ENCODE results near the gene SDHAF3. TPM values are rescaled to one million over a fixed set of nuclear protein-coding genes. Genes with fewer than 3 reads are reported as not detected.

Gene SDHAF3
- total and polyA plus RNA-seq, 10 of the 15 experiments (the other 5 are each of a cell fraction or from before 2014, with no cell fraction given), result 24.3 to 124 (median 63.5) TPM

GRCh38 chr7:97117035-97117371, 495 bp upstream of the SDHAF3 start:
- Histone ChIP-seq H3K4me3 (peak overlapping the region; percentile 34), H3K27ac (ENCODE audit: control insufficient read depth, insufficient read depth) (peak overlapping the region; percentile 45), H3K36me3 (ENCODE audit: control insufficient read depth in 2 of 2, insufficient read depth in 2 of 2, low read length in 1 of 2) (no peaks in the 10 kb centered on the region), H4K20me1 (ENCODE audit: control insufficient read depth, insufficient read depth) (no peaks in the 10 kb centered on the region), H2AFZ (ENCODE audit: control insufficient read depth, low read depth, low read length) (peak overlapping the region; percentile 100), H3K9ac (ENCODE audit: control insufficient read depth, insufficient read depth, low read length) (peak overlapping the region; percentile 48; the same call in 1 of the 2 replicates), H3K27me3 (replicated peaks in 1 of 2; ENCODE audit: control insufficient read depth in 2 of 2, insufficient read depth in 2 of 2, low read length in 1 of 2) (no peaks in the 10 kb centered on the region), H3K4me1 (ENCODE audit: control insufficient read depth, insufficient read depth, low read length) (peaks cover 8% of the 10 kb centered on the region; the same call in 1 of the 2 replicates), H3K79me2 (ENCODE audit: control insufficient read depth, insufficient read depth, low read length) (peaks cover 23% of the 10 kb centered on the region), H3K4me2 (ENCODE audit: control insufficient read depth, insufficient read depth) (peak overlapping the region; percentile 84), H3K9me3 (replicated peaks; ENCODE audit: control insufficient read depth, insufficient read depth, low read length) (no peaks in the 10 kb centered on the region; the same call in 2 of the 3 replicates)
- CTCF ChIA-PET, result interaction anchor here (0.7 to 2.5 kb wide), 7 partner anchors 9 to 62 kb away, joined by 3 to 11 read pairs (median 4); no protein-coding TSS in a partner anchor
- TF ChIP-seq RELA (IDR thresholded peaks at IDR 0.05; ENCODE audit: borderline replicate concordance, partially characterized antibody) (no peak), NFIC (IDR thresholded peaks at IDR 0.05; ENCODE audit: low read depth, low read length) (0 out of 2 replicates have a peak, but pooled peaks have one; percentile 8), ZNF384 (IDR thresholded peaks at IDR 0.05; ENCODE audit: borderline replicate concordance, low read depth, low read length) (no peak)
- SMC1A ChIA-PET (ENCODE audit: uncharacterized antibody, unreplicated experiment), result interaction anchor here (0.7 to 1.7 kb wide), 7 partner anchors 11 to 753 kb away, joined by 3 to 9 read pairs (median 3); no protein-coding TSS in a partner anchor
- RAD21 ChIA-PET (ENCODE audit: unreplicated experiment), result interaction anchor here (1.0 to 1.5 kb wide), 2 partner anchors 12 to 902 kb away, joined by 3 to 5 read pairs; no protein-coding TSS in a partner anchor
- POLR2A ChIA-PET, result interaction anchor here (0.9 to 1.1 kb wide), 3 partner anchors 16 to 1136 kb away, joined by 3 read pairs; no protein-coding TSS in a partner anchor
- in situ Hi-C loops (cut with MboI) (loop anchor here (10.0 kb wide), 1 partner anchor 388 kb away; no protein-coding TSS in a partner anchor), intact Hi-C loops (cut with micrococcal nuclease; ENCODE audit: unreplicated experiment) (no loop called here)
- no TSS peak for BruUV-seq (replicated peaks)
- WGBS (ENCODE audit: insufficient coverage, insufficient replicate concordance, low lambda C conversion rate, missing lambda C conversion rate), result 74% methylated on average over 9 of the region's 9 CpGs
- ATAC-seq (no peak), FAIRE-seq (no peak), DNase-seq (ENCODE audit: low read depth, low spot score) (no peak)

- peaks cover 25% of the 10 kb centered on the region for H3K79me2 ChIP-seq (ENCODE audit: control insufficient read depth, insufficient read depth, low read length)
- ChIA-PET POLR2A (interaction anchor here (0.6 to 1.0 kb wide), 2 partner anchors 15 to 749 kb away, joined by 3 to 4 read pairs; no protein-coding TSS in a partner anchor), SMC1A (ENCODE audit: uncharacterized antibody, unreplicated experiment) (interaction anchor here (0.7 to 1.7 kb wide), 7 partner anchors 11 to 602 kb away, joined by 3 to 6 read pairs (median 3); no protein-coding TSS in a partner anchor), CTCF (interaction anchor here (0.8 to 2.5 kb wide), 5 partner anchors 13 to 966 kb away, joined by 3 to 11 read pairs (median 3); partner anchors contain the start of gene ASNS), RAD21 (ENCODE audit: unreplicated experiment) (interaction anchor here (0.6 to 1.2 kb wide), 2 partner anchors 394 to 717 kb away, joined by 3 read pairs; no protein-coding TSS in a partner anchor)
- H3K4me3 ChIP-seq, result peak overlapping the region; percentile 93
- no peak for FAIRE-seq
- H2AFZ ChIP-seq (ENCODE audit: control insufficient read depth, low read depth, low read length), result peak overlapping the region; percentile 21; the same call in 1 of the 2 replicates
- no peaks in the 10 kb centered on the region for H4K20me1 ChIP-seq (ENCODE audit: control insufficient read depth, insufficient read depth)
- WGBS (ENCODE audit: insufficient coverage, insufficient replicate concordance, low lambda C conversion rate, missing lambda C conversion rate), result 19% methylated on average over 13 of the region's 13 CpGs
- H3K27ac ChIP-seq (ENCODE audit: control insufficient read depth, insufficient read depth), result peak overlapping the region; percentile 75
- H3K27me3 ChIP-seq (replicated peaks in 1 of 2; ENCODE audit: control insufficient read depth in 2 of 2, insufficient read depth in 2 of 2, low read length in 1 of 2), result no peaks in the 10 kb centered on the region
- intact Hi-C loops (cut with micrococcal nuclease; ENCODE audit: unreplicated experiment), result no loop called here
- TF ChIP-seq NBN (IDR thresholded peaks at IDR 0.05) (no peak), MLLT1 (IDR thresholded peaks at IDR 0.05) (0 out of 2 replicates have a peak, but pooled peaks have one; percentile 19), DPF2 (IDR thresholded peaks at IDR 0.05) (no peak), GABPA (IDR thresholded peaks at IDR 0.05; ENCODE audit: low read depth) (0 out of 2 replicates have a peak, but pooled peaks have one; percentile 3)
- peaks cover 8% of the 10 kb centered on the region; the same call in 1 of the 2 replicates for H3K4me1 ChIP-seq (ENCODE audit: control insufficient read depth, insufficient read depth, low read length)
- DNase-seq (ENCODE audit: low read depth, low spot score), result no peak
- H3K4me2 ChIP-seq (ENCODE audit: control insufficient read depth, insufficient read depth), result peak overlapping the region; percentile 84
- H3K9me3 ChIP-seq (replicated peaks; ENCODE audit: control insufficient read depth, insufficient read depth, low read length), result no peaks in the 10 kb centered on the region; the same call in 2 of the 3 replicates
- no peaks in the 10 kb centered on the region for H3K36me3 ChIP-seq (ENCODE audit: control insufficient read depth in 2 of 2, insufficient read depth in 2 of 2, low read length in 1 of 2)
- BruUV-seq (replicated peaks), result no TSS peak
- ATAC-seq, result peak; percentile 13; the same call in 1 of the 3 replicates
- peak overlapping the region; percentile 88 for H3K9ac ChIP-seq (ENCODE audit: control insufficient read depth, insufficient read depth, low read length)
- in situ Hi-C loops (cut with MboI), result loop anchor here (10.0 kb wide), 1 partner anchor 386 kb away; no protein-coding TSS in a partner anchor
These were observed 914 bp downstream of the SDHAF3 start for GRCh38 chr7:97118306-97118917.

All from GM12878 (cell line).